WERI-Rb-1 (cell line): ENCODE data around the gene EDN1.

Experiments
- DNase-seq: peaks from one replicate; pipeline ENCODE4 v3.0.0-alpha.2; 2020
- H3K27ac ChIP-seq: fragments of 250-450 bp; sonication (Bioruptor Pico); 2 replicates; pipeline ENCODE4 v1.5.1; 2020; ENCODE audit warnings: mild to moderate bottlenecking, moderate library complexity
- H3K27me3 ChIP-seq: fragments of 250-450 bp; sonication (Bioruptor Pico); 2 replicates; pipeline ENCODE4 v1.5.1; 2021; ENCODE audit warnings: mild to moderate bottlenecking, low read depth, moderate library complexity; ENCODE audit not compliant: insufficient read depth, severe bottlenecking
- H3K36me3 ChIP-seq: fragments of 250-450 bp; sonication (Bioruptor Pico); 2 replicates; pipeline ENCODE4 v1.5.1; 2020; ENCODE audit warnings: mild to moderate bottlenecking, moderate library complexity
- H3K4me3 ChIP-seq: 2 replicates; pipeline ENCODE4 v1.5.1; 2011; ENCODE audit warnings: low read depth, mild to moderate bottlenecking, control low read depth, low read length
- H3K9me3 ChIP-seq: fragments of 250-450 bp; sonication (Bioruptor Pico); 2 replicates; pipeline ENCODE4 v1.5.1; 2021; ENCODE audit warnings: mild to moderate bottlenecking, moderate library complexity; ENCODE audit not compliant: severe bottlenecking
- CTCF ChIP-seq: IDR thresholded peaks from 2 replicates; pipeline ENCODE4 v1.5.1; 2011; ENCODE audit warnings: low read depth, mild to moderate bottlenecking, control low read depth, inconsistent platforms, low read length

Gene EDN1

GRCh38 chr6:12343122-12343439, 52.9 kb downstream of the EDN1 start:
- no peak overlapping the region for H3K27ac ChIP-seq
- H3K4me3 ChIP-seq, result no peak overlapping the region
- no peaks in the 10 kb centered on the region for H3K36me3 ChIP-seq
- H3K9me3 ChIP-seq, result no peaks in the 10 kb centered on the region
- H3K27me3 ChIP-seq, result no peaks in the 10 kb centered on the region
- no peak for DNase-seq
- no peak for TF ChIP-seq CTCF

DNA sequence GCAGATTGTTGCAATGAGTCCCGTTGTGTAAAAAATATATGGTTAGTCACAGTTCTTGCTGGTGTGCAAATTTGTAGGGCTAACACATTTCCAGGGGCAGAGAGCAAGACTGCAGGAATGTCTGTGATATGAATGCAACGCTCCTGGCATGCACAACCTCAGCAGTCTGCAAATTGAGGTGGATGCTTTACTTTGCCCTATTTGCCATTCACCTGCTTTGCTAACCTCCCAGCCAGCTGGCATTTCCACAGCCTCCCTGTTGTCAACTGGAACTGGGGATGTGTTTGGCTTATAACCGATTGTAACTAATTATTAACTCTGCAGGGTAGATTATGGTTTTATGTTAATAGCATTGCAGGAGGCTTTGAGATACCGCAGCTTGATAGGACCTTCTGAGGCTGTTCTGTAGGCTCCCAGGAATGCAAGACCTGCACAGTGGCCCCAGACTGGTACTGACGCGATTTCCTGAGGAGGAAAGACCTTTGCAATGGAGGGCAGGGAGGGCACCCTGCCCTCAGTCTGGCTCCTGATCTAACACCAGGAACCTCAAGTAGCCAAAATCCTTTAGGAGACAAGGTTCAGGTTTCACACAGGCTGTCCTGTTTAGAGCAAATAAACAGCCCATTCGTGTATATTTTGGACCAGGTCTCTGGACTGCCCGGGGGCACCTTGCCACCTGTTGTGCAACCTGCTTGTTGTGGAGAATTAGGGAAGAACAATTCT, 53.4 kb downstream of the EDN1 start:
- no peak for TF ChIP-seq CTCF
- DNase-seq, result no peak
- no peak overlapping the region for H3K27ac ChIP-seq
- no peak overlapping the region for H3K4me3 ChIP-seq
- H3K36me3 ChIP-seq, result no peaks in the 10 kb centered on the region
- no peaks in the 10 kb centered on the region for H3K27me3 ChIP-seq
- no peaks in the 10 kb centered on the region for H3K9me3 ChIP-seq

- no peak for DNase-seq
- Histone ChIP-seq H3K36me3 (no peaks in the 10 kb centered on the region), H3K9me3 (no peaks in the 10 kb centered on the region), H3K27me3 (no peaks in the 10 kb centered on the region), H3K4me3 (no peak overlapping the region), H3K27ac (no peak overlapping the region)
- no peak for TF ChIP-seq CTCF
These were observed 54.1 kb downstream of the EDN1 start for GRCh38 chr6:12344296-12344695.

- no peak for DNase-seq
- H3K27ac ChIP-seq, result no peak overlapping the region
- TF ChIP-seq CTCF, result no peak
- no peaks in the 10 kb centered on the region for H3K9me3 ChIP-seq
- no peak overlapping the region for H3K4me3 ChIP-seq
- no peaks in the 10 kb centered on the region for H3K36me3 ChIP-seq
- no peaks in the 10 kb centered on the region for H3K27me3 ChIP-seq
These were observed 55.0 kb downstream of the EDN1 start for GRCh38 chr6:12344961-12345693.

DNA sequence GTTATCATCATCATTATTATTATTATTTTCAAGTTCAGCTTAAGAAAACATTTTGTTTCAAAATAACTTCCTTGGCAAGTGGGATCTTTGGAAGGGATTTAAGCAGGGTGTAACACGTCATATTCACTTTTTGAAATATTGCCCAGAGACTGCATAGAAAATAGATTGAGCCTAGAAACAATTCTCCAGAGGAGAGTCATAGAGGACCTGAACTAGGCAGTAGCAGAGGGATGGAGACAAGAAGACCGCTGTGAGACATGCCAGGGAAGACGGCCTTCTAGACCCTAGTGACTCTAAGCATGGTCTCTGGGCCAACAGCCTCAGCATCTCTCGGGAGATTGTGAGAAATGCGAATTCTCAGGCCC, 55.5 kb downstream of the EDN1 start:
- DNase-seq, result no peak
- Histone ChIP-seq H3K27me3 (no peaks in the 10 kb centered on the region), H3K36me3 (no peaks in the 10 kb centered on the region), H3K9me3 (no peaks in the 10 kb centered on the region), H3K4me3 (no peak overlapping the region), H3K27ac (no peak overlapping the region)
- TF ChIP-seq CTCF, result no peak
